ENCODE results near the gene OSM. TPM values are rescaled to one million over a fixed set of nuclear protein-coding genes. Genes with fewer than 3 reads are reported as not detected.
A peak's percentile ranks its signal among the peaks of the same experiment; 100 is the strongest.

OSM gene
- total RNA-seq, 1 donor from 2014 or later: not detected

DNA sequence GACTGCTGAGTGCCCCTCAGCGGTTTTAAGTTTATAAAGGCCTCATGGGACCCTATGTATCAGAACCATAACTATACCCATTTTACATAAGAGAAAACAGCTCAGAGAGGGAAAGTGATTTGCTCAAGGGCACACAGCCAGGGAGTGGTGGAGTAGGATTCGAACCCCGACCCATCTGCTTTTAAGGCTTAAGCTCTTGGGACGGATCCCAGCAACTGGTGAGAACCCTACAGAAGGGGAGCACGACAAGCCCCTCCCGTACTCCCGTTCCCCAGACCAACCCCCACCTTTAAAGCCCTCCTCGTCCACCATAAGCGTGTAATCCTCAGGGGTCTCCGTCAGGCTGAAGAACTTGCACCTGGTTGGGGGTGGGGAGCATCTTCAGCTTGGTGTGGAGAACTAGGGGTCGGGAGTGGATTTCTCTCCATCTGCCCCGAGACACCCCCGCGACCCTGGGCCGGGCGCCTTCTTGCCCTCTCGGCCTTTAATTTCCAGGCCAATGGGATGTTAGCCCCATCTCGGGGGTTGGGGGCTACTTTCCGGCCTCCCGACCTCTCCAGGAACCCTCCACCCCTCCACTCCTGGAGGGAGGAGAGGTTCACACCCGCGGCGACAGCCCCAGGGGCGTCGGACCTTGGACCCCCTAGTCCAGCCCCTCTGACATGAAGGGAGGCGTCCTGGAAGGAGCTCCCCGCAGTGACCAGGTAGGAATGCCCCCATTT lies 21.9 kb upstream of the OSM start:
- no peak overlapping the region for H3K27ac Mint-ChIP-seq (ENCODE audit: unreplicated experiment)
- H3K4me1 Mint-ChIP-seq (ENCODE audit: low read depth, unreplicated experiment): no peaks in the 10 kb centered on the region
- DNase-seq: no peak
- peaks cover 4% of the 10 kb centered on the region for H3K27me3 Mint-ChIP-seq (ENCODE audit: unreplicated experiment)
- H3K4me3 Mint-ChIP-seq (ENCODE audit: unreplicated experiment): peak overlapping the region; percentile 80
- TF ChIP-seq, protein P1, sequence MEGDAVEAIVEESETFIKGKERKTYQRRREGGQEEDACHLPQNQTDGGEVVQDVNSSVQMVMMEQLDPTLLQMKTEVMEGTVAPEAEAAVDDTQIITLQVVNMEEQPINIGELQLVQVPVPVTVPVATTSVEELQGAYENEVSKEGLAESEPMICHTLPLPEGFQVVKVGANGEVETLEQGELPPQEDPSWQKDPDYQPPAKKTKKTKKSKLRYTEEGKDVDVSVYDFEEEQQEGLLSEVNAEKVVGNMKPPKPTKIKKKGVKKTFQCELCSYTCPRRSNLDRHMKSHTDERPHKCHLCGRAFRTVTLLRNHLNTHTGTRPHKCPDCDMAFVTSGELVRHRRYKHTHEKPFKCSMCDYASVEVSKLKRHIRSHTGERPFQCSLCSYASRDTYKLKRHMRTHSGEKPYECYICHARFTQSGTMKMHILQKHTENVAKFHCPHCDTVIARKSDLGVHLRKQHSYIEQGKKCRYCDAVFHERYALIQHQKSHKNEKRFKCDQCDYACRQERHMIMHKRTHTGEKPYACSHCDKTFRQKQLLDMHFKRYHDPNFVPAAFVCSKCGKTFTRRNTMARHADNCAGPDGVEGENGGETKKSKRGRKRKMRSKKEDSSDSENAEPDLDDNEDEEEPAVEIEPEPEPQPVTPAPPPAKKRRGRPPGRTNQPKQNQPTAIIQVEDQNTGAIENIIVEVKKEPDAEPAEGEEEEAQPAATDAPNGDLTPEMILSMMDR (IDR thresholded peaks at IDR 0.05; ENCODE audit: partially characterized antibody, unreplicated experiment): no peak
- H3K36me3 Mint-ChIP-seq (ENCODE audit: unreplicated experiment): no peaks in the 10 kb centered on the region
- H3K9me3 Mint-ChIP-seq (ENCODE audit: unreplicated experiment): peaks cover 2% of the 10 kb centered on the region

DNA sequence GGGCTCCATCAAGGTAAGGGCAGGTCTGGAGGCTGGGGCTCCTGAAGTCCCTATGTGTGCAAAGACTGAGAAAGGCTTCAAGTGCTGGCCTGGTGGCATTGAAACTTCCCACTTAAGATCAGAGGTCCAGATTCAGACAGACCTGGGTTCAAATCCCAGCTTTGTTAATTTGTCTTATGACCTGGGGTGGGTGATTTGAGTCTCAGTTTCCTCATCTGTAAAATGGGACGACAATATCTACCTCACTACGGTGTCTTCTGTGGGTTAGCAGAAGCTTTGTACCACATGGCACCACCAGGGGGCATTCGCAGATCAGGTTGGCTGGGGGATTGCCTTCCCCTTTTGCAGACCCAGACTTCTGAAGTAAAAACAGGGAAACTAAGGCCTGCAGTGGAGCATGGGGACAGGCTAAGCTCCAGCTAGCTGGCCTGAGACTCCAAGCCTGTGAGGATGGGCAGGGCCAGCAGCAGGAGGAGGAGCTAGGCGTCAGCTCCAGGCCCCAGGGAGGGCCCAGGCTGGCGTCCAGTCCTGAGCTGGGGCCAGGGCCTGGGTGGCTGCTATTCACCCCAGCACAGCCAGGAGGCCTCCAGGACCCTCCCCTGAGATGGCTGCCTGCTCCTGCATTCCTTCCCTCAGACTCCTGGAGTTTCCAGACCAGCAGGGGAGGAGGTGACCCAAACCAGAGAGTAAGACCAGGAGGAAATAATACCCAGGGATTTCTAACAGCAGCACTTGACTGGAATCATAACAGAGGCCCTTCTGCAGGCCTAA lies 21.2 kb upstream of the OSM start:
- H3K36me3 Mint-ChIP-seq (ENCODE audit: unreplicated experiment): no peaks in the 10 kb centered on the region
- peak overlapping the region; percentile 80 for H3K4me3 Mint-ChIP-seq (ENCODE audit: unreplicated experiment)
- DNase-seq: peak; percentile 81
- no peak overlapping the region for H3K27ac Mint-ChIP-seq (ENCODE audit: unreplicated experiment)
- peaks cover 2% of the 10 kb centered on the region for H3K9me3 Mint-ChIP-seq (ENCODE audit: unreplicated experiment)
- TF ChIP-seq, protein P1 (IDR thresholded peaks at IDR 0.05; ENCODE audit: partially characterized antibody, unreplicated experiment): peak; percentile 83
- peaks cover 4% of the 10 kb centered on the region for H3K27me3 Mint-ChIP-seq (ENCODE audit: unreplicated experiment)
- H3K4me1 Mint-ChIP-seq (ENCODE audit: low read depth, unreplicated experiment): no peaks in the 10 kb centered on the region

DNA sequence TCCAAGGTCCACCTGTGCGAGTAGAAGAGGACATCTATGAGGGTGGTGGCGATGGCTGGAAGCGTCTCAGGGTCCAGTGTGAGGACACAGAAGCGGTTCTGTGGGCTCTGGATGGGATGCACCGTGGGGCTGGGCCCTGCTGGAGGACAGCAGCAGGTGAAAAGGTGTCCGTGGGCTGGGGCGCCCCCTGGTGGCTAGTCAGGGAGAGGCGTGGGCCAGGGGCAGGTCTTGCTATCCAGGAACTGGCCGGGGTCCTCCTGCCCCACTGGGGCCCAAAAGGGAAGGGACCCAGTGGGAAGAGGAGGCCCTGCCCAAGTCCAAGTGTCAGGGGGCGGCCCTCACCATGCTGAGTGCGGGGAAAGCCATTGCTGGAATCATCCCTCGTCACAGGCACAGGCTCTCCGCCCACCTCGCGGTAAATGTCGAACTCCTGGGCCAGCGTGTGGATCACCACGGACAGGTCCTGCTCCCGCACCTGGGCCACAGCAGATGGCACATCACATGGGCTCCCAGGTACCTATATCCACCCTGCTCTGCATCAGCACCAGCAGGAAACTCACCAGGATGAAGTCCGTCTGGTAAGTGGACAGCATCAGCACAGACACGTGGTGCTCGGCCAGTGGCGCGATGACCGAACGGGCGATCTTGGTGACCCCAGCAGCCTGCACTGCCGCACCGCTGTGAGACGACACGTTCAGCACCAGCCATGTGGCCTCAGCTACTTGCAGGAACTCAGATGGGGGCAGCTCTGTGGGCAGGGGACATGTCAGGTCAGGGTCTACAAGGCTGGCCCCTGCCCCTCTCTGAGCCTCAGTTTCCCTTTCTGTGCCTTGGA lies 20.4 kb upstream of the OSM start:
- TF ChIP-seq, protein P1 (IDR thresholded peaks at IDR 0.05; ENCODE audit: partially characterized antibody, unreplicated experiment): peak; percentile 92
- no peaks in the 10 kb centered on the region for H3K4me1 Mint-ChIP-seq (ENCODE audit: low read depth, unreplicated experiment)
- no peak overlapping the region for H3K27ac Mint-ChIP-seq (ENCODE audit: unreplicated experiment)

DNA sequence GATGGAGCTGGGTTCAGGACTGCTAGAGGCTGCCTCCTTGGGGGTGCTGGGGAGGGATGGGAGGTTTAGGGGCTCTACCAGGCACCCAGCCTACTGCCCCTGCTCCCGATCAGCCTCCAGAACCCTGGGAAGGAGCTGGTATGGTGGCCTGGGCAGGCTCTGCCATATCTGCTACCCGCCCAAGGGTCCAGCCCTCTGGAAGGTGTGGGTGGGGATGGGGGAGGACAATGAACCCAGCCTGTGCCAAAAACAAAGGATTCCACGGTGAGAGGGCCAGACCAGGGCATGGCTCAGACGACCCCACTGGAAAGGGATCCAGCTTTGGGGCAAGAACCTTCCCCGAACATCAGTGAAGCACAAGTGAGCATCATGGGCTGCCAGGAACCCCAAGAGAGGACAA lies 19.7 kb upstream of the OSM start:
- no peaks in the 10 kb centered on the region for H3K4me1 Mint-ChIP-seq (ENCODE audit: low read depth, unreplicated experiment)
- H3K36me3 Mint-ChIP-seq (ENCODE audit: unreplicated experiment): no peaks in the 10 kb centered on the region
- H3K4me3 Mint-ChIP-seq (ENCODE audit: unreplicated experiment): no peak overlapping the region
- no peak for DNase-seq
- H3K27ac Mint-ChIP-seq (ENCODE audit: unreplicated experiment): no peak overlapping the region
- peaks cover 4% of the 10 kb centered on the region for H3K27me3 Mint-ChIP-seq (ENCODE audit: unreplicated experiment)
- peaks cover 2% of the 10 kb centered on the region for H3K9me3 Mint-ChIP-seq (ENCODE audit: unreplicated experiment)
- TF ChIP-seq, protein P1 (IDR thresholded peaks at IDR 0.05; ENCODE audit: partially characterized antibody, unreplicated experiment): no peak

More for the DNA sequence above, 20.4 kb upstream of the OSM start:
- peaks cover 4% of the 10 kb centered on the region for H3K27me3 Mint-ChIP-seq (ENCODE audit: unreplicated experiment)
- H3K36me3 Mint-ChIP-seq (ENCODE audit: unreplicated experiment): no peaks in the 10 kb centered on the region
- peaks cover 2% of the 10 kb centered on the region for H3K9me3 Mint-ChIP-seq (ENCODE audit: unreplicated experiment)
- DNase-seq: peak; percentile 85
- no peak overlapping the region for H3K4me3 Mint-ChIP-seq (ENCODE audit: unreplicated experiment)
